ENCODE results near the gene CYTH4.

The CYTH4 gene

GRCh38 chr22:37316875-37317371 is 34.6 kb downstream of the CYTH4 start:
- TF ChIP-seq, protein P1, sequence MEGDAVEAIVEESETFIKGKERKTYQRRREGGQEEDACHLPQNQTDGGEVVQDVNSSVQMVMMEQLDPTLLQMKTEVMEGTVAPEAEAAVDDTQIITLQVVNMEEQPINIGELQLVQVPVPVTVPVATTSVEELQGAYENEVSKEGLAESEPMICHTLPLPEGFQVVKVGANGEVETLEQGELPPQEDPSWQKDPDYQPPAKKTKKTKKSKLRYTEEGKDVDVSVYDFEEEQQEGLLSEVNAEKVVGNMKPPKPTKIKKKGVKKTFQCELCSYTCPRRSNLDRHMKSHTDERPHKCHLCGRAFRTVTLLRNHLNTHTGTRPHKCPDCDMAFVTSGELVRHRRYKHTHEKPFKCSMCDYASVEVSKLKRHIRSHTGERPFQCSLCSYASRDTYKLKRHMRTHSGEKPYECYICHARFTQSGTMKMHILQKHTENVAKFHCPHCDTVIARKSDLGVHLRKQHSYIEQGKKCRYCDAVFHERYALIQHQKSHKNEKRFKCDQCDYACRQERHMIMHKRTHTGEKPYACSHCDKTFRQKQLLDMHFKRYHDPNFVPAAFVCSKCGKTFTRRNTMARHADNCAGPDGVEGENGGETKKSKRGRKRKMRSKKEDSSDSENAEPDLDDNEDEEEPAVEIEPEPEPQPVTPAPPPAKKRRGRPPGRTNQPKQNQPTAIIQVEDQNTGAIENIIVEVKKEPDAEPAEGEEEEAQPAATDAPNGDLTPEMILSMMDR (IDR thresholded peaks at IDR 0.05; ENCODE audit: low read depth, low read length), result peak; percentile 95
- DNase-seq (ENCODE audit: low read depth in 2 of 2), result peak; percentile 92 to 94
- H3K4me3 ChIP-seq (replicated peaks in 1 of 2; ENCODE audit: low read depth in 2 of 2, low read length in 2 of 2), result no peak overlapping the region

- DNase-seq (ENCODE audit: low read depth in 2 of 2), result no peak
- H3K4me3 ChIP-seq (replicated peaks in 1 of 2; ENCODE audit: low read depth in 2 of 2, low read length in 2 of 2), result no peak overlapping the region
- TF ChIP-seq, protein P1 (IDR thresholded peaks at IDR 0.05; ENCODE audit: low read depth, low read length), result no peak
These were observed 35.4 kb downstream of the CYTH4 start for GRCh38 chr22:37317698-37318210.

- no peak for DNase-seq (ENCODE audit: low read depth in 2 of 2)
- no peak overlapping the region for H3K4me3 ChIP-seq (replicated peaks in 1 of 2; ENCODE audit: low read depth in 2 of 2, low read length in 2 of 2)
These were observed 36.2 kb downstream of the CYTH4 start for GRCh38 chr22:37318364-37319109.

GRCh38 chr22:37319469-37319868 is 37.2 kb downstream of the CYTH4 start:
- DNase-seq (ENCODE audit: low read depth in 2 of 2), result no peak
- TF ChIP-seq, protein P1 (IDR thresholded peaks at IDR 0.05; ENCODE audit: low read depth, low read length), result no peak
- no peak overlapping the region for H3K4me3 ChIP-seq (replicated peaks in 1 of 2; ENCODE audit: low read depth in 2 of 2, low read length in 2 of 2)

More at GRCh38 chr22:37318364-37319109, 36.2 kb downstream of the CYTH4 start:
- TF ChIP-seq, protein P1 (IDR thresholded peaks at IDR 0.05; ENCODE audit: low read depth, low read length), result no peak

- DNase-seq (ENCODE audit: low read depth in 2 of 2), result no peak
- H3K4me3 ChIP-seq (replicated peaks in 1 of 2; ENCODE audit: low read depth in 2 of 2, low read length in 2 of 2), result no peak overlapping the region
- TF ChIP-seq, protein P1 (IDR thresholded peaks at IDR 0.05; ENCODE audit: low read depth, low read length), result no peak
These were observed 38.7 kb downstream of the CYTH4 start for GRCh38 chr22:37320726-37321677.

- H3K4me3 ChIP-seq (replicated peaks in 1 of 2; ENCODE audit: low read depth in 2 of 2, low read length in 2 of 2), result no peak overlapping the region
- DNase-seq (ENCODE audit: low read depth in 2 of 2), result no peak
- TF ChIP-seq, protein P1 (IDR thresholded peaks at IDR 0.05; ENCODE audit: low read depth, low read length), result no peak
These were observed 42.2 kb downstream of the CYTH4 start for GRCh38 chr22:37324340-37325038.
